GM18858 (cell line): Measurements from ENCODE around the gene DNAJB13.
A peak's percentile ranks its signal among the peaks of the same experiment; 100 is the strongest.
"Not testable (repeated sequence)": the region's sequence is repeated elsewhere in the genome, so short reads cannot be mapped to it uniquely, and the experiment has no call there.

ENCODE experiments used
- ATAC-seq: cut with Tn5 transposase; IDR thresholded peaks from one replicate; pipeline ENCODE4 v1.9.1; 2021; ENCODE audit not compliant: unreplicated experiment

The DNAJB13 gene

DNA sequence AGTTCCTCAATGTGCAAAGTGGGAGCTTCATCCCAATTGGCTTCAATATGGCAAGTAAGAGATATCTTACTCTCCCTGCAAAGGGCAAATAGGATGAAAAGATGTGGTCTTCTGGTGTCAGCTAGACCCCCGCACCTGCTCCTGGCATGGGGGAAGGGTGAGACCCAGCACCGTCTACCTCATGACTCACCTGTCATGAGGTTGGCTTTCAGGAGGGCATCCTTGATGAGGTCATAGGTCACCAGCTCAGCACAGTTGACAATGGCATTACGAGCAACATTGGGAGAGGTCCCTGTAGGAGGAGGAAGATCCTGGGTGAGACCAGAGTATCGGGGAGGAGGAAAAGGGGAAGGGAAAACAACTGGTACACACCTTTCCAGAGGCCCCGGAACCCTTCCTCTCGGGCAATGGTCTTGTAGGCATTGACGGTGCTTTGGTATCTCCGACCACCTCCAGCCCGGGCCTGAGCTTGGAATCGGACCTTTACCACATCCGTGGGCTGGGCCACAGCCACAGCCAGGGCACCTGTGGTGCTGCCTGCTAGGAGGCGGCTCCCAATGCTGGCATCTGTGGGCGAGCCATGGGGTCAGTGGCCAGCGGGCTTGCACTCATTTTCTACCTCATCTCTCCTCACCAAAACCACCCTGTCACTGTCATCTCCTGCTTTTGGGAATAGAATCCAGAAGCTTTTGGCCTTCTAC is 25.8 kb downstream of the DNAJB13 start:
- ATAC-seq: no peak

DNA sequence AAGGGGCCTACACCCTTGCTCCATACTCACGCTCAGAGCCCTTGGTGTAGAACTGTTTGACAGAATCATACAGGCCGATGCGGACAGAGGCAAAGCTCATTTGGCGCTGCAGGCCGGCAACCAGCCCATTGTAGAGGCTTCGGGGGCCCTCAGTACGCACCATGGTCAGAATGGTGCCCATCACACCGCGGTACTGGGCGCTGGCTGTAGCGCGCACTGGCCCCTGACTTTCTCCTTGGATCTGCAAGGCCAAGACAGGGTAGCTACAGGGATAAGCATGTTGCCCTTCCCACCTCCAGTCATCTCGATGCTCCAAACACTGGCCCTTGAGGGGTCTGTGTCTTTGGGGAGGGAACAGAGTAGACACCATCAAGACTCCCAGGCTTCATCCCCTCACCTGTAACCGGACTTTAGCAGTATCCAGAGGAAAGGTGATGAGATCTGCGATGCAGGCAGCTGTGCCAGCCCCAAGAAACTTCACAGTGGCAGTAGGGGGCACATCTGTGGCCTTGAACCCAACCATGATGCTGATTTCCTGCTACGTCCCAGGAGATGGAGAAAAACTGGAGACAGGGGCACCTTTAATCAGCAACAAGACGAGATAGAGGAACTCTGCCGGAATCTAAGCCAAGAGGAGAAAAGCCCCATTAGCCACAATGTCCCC is 27.2 kb downstream of the DNAJB13 start:
- no peak for ATAC-seq

DNA sequence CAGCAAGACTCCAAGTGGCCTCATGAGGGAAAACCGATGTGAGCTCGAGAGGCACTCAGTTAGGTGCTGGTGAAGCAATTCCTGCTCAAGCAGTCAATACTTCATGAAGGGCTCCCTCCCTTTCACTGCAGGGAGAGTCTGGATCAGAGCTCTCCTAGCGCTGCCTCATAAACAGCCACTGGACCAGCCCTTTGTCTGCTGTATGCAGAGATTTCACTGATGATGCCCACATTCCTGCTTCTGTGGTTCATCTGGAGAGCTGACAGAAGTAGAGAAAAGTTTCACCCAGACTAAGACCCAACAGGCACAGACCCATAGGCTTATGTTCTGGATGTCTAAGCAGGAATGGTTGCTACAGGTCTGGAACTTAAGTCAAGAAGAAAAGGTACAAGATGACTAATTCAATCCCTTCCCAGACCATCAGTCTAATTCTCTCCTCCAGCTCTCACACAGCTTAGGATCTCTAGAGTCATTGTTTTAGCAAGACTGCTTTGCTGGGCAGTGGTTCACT is 27.8 kb downstream of the DNAJB13 start:
- no peak for ATAC-seq

DNA sequence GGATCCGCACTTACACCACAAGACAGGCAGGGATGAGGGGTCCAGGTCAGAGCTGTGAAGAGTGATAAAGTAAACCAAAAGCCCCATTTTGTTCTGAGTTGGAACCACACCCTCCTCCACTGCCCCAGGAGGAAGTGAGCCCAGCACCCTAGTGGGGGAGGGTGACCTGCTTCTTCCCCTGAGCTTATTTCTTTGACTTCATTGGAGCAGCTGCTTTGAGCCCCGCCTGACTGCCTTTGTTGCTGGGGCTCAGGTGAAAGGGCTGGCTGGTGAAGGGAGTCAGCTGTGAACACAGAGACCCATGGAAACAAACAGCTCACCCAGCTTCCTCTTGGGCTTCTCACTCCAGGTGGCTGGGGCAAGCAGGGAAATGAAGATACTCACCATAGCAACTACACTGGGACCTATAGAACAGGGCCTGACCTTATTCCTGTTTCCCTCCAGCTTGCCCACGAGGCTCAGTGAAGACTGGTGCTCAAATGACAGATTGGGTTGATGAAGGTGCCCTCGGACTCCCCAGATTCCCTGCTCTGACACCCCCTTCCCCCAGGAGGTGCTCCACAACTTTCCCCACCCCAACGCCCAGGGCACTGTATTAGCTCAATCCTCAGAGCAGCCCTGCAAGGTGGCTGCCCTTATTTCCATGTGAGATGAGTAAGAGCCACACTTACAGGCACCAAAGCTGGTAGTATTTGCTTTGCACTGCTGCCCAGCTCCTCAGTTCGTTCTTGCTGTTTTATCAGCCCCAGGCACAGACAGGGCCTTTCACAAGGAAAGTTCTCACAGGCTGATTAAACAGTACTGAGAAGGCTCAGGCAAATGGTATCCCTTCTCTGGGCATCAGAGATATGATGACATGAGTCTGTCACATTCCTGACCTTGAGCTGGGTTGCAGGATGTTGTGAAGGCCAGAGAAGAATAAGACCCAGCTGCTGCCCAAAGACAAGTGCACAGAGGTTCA is 29.5 kb downstream of the DNAJB13 start:
- ATAC-seq: peak; percentile 49

DNA sequence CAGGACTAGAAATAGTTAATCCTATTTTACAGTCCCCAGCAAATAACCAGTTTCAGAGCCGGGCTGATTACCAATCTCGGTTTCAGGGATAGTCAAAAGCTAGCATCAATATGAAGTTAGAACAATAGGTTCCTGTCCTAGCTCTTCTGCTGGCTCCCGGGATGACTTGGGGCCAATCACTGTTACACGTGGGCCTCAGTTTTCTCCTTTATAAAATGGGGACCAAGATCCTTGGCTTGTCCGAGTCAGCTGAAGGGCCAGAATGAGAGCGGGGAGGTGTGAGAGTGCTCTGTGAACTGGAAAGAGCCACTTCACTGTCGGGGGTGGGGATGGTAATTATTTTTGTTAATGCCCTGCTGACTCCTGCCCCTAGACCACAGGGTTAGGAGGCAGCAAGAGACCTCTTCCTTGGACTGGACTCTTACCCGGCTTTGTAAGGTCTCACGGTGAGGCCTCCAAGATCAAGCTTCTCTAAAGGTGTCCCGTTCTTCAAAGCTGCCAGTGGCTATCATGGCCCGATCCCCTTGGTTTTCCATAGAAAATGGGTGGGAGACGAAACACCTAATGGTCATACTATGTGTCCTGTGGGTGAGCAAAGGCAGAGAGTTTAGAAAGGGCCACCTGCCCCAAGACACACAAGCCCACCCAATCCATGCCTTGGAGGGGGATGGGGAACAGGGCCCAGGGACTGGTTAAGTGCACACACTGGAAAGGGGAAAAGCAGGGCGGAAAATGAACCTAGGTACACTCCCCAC is 30.4 kb downstream of the DNAJB13 start:
- no peak for ATAC-seq

DNA sequence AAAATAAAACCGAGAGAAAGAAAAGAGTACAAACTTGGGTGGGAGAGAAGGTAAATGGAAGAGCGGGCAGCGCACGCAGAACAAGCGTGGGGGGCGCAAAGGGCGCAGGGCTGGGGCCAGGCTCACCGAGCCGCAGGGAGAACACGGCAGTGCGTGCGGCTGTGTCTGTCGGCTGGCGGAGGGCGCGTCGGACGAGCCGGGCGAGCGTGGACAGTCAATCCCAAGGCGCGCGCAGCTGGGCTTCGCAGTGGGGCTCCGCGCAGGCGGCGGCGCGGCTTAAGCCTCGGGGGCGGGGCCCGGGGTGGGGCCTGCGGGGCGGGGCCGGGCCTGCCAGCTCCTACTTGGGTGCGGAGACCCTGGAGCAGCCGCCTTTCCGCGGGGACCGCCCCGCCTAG is 31.8 kb downstream of the DNAJB13 start, which contains the start of gene UCP2:
UCP2 (minus strand) TSS at position 249 of the 395 bp plus-strand sequence. CDS start 4,465 bp downstream, outside the sequence.
- ATAC-seq: peak; percentile 25

DNA sequence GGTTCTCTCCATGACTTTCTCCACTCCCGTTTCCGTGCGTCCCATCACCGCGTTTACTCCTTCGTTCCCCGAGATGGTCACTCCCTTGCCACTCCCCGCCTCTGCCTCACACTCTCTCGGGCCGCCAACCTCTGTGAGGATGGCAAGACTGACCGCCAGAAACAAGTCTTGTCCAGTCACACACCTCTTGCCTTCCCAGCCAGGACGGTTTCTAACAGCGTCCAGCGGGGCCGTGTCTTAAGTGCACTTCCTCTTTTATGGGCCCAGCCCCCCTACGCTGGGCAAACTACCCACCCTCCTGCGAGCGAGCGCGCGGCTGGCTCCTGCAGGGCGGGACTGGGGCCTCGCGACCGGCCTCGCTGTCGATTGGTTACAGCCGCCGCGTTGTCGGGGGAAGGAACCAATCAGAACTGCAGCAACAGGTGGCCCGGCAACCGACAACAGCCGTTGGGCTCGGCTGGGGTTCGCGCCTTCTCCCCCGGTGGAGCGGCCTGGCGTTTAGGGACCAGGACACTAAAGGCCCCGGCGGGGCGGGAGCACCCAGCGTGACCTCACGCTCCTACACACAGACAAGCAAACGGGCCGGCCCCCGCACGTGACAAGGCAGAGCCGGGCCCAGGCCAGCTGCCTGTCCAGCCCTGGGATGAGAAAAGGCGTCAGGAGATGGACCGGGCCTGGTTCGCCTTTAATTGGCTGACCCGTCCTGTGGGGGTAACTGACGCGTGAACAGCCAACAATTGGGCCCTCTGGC is 32.3 kb downstream of the DNAJB13 start:
- peak; percentile 44 for ATAC-seq

DNA sequence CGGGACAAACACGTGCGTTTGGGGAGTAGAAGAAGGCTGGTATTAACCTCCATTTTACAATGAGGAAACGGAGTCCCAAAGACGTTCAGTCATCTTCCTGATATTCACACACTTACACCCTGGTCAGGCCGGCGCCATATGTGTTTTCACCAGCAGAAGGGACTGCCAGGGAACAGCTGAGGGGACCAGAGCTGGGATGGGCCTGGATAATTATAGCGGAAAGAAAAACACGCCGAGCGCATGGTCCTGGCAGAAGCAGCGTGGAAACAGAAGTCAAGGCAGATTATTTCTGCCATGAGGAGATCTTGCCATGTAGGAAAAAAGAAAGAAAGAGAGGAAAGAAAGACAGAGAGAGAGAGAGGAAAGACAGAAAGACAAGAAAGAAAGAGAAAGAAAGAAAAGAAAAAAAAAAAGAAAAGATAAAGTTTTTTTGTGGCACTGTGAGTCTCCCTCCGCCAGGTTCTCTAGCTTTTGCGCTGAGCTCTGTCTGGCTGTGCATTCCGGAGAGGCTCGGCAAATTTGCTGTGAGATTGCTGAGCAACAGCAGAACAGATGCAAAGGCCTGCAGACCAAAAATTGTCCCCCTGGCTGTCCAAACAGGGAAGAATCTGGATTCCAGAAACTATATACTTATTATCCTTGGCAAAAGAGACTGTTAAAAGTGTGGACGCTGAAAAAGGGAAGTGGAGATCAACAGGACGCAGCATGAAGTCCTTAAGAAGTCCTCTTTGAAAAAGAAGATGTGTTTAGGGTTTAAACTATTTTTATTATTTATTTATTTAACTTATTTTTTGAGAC is 33.1 kb downstream of the DNAJB13 start:
- ATAC-seq: no peak

DNA sequence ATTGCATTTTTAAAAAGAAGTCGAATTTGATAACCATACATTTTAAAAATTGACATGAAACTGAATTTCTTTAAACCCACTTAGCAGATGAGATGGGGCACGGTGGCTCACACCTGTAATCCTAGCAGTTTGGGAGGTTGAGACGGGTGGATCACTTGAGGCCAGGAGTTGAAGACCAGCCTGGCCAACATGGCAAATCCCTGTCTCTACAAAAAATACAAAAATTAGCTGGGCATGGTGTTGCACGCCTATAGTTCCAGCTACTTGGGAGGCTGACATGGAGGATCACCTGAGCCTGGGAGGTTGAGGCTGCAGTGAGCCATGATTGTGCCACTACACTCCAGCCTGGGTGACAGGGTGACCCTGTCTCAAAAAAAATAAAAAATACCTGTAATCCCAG is 34.8 kb downstream of the DNAJB13 start:
- ATAC-seq: not testable (repeated sequence)

DNA sequence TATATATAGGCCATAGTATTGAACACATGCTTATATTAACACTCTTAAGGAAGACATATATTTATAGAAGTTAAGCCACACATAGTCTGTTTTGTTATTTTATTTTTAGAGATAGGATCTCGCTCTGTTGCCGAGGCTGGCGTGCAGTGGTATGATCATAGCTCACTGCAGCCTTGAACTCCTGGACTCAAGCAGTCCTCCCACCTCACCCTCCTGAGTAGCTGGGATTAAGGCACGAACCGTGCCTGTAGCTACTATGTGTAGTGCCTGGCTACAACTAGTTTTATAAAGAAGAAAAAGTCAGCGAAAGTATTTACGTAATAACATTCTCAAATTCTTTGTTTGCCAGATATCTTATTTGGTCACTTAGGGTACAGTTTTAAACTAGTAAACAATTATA is 37.4 kb downstream of the DNAJB13 start:
- no peak for ATAC-seq

DNA sequence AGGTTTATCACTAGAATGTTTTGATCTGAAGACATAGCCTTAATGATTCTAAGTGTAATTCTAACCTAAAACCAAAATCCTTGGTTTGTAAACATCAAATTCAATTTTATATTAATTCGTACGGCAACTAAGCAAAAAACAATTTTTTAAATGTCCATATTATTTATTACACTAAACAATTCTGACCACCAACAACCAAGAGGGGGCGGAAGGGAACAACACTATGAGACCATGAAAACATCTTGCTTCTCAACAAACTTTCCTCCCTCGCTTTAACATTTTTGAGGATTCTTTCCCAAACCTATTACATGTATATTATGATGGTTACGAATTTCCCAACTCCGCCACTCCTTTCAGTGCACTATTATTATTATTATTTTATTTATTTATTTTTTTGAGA is 38.3 kb downstream of the DNAJB13 start:
- no peak for ATAC-seq

DNA sequence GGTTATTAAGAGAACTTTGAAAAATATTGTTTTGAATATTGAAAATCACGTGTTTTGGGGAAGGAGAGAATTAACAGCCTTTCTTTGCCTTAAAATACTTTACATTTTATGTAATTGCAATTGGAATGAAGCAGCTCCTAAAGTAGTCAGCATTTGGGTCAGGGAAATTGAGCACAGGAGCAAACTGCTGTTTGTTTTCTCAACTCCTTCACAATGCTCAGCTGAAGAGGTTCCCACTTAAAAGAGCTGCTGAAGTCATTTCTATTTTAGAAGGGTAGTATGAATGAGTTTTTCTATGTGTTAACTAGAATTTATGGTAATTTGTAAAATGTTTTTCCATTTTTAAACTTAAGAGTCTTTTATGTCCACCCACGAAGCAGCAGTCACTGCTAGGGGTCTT is 39.9 kb downstream of the DNAJB13 start:
- ATAC-seq: no peak

DNA sequence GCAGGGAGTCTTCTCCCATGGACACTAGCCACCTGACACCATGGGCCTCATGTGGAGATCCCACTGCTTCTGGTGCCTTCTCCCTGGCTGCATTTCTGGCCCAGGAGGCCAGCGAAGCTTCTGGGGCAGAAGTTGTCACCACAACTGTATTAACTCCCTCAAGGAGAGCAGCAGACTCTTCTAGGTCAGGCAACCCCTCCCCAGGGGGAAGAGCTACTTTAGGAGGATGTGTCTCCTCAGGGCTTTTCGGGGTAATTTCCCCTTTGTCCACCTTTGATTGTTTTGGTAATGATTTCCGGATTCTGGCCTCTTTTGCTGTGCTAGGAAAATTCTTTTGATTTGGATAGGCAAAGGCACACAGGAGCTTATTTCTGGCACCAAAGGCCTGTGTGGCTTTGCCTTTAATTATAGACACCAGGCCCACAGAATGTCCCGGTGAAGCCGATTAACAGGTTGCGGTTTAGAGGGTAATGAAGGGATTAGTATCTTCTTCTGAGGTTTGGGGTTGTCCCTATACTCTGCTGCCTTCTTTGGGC is 40.7 kb downstream of the DNAJB13 start:
- peak; percentile 39 for ATAC-seq

DNA sequence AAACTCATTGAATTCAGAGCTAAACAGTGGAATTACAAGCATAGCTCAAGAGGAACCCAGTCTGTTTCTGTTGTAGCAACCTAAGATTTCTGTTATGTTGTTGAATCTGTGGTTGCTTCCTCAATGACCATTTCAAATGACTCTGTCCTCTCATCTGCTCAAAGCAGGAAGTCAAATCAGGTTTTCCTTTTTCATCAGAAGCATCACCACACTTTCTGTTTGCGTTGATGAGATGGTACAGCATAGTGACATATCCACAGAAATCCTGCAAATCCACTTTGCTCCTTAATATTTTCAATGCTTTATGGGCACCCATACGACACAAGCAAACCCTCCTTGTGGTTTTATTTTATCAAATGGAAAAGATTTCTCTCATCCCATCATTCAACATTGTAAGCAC is 44.4 kb downstream of the DNAJB13 start:
- ATAC-seq: peak; percentile 50

DNA sequence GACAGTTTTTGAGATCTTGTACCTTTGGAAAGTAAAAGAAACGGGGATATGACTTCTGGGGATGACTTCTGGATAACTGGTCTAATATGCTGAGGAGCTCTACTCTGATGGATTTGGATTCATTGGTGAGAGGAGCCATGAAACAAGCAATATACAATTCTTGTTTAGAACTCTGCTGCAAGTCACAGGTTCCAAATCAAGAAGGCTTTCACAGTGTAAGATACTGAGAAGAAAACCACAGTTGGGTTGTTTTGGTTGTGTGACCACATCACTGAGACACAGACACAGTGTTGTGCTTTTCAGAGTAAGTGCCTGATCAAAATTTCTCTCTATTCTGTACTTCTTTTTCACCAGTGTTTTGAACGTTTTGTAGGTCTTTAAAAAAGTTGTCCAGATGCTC is 44.9 kb downstream of the DNAJB13 start:
- no peak for ATAC-seq

DNA sequence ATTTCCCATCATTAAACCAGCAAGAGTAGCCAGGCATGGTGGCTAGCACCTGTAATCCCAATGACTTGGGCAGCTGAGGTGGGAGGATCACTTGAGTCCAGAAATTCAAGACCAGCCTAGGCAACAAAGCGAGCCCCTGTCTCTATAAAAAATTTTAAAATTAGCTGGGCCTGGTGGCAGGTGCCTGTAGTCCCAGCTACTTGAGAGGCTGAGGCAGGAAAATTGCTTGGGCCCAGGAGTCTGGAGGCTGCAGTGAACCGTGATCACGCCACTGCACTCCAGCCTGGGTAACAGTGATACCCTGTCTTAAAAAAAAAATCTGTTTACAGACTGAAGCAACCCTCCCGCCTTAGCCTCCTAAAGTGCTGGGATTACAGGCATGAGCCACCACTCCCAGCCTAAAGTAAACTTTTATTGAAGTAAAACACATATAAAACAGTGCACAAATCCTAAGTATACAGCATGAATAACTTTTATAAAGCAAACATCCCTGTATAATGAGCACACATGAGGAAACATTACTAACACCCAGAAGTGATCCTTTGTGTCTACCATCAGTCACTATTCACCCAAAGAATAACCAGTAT is 45.4 kb downstream of the DNAJB13 start:
- no peak for ATAC-seq

DNA sequence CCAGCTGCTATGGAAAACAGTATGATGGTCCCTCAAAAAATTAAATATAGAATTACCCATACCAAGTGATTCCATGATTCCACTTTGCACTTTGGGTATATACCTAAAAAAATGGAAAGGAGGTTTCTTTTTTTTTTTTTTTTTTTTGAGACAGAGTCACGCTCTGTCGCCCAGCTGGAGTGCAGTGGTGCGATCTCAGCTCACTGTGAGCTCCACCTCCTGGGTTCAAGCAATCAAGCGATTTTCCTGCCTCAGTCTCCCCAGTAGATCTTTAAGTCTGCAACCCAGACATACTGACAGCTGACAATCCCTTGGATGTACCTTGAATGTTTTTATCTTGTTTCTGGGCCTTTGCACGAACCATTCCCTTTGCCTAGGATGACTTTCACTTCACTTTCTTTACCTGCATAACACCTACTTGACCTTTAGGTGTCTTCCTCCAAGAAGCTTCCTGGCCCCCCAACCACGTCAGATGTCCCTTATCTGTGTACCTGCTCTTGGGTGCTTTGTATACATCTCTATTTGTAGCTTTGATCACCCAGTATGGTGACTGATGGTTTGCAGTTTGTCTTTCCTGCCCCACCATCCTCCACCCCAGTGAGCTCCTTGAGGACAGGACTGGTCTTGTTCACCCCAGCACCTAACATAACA is 46.4 kb downstream of the DNAJB13 start:
- ATAC-seq: no peak
